HG02798 (cell line): ENCODE data around the gene FTH1.

ENCODE experiments used
- ATAC-seq: cut with Tn5 transposase; IDR thresholded peaks from one replicate; pipeline ENCODE4 v1.9.1; 2021; ENCODE audit warnings: mild to moderate bottlenecking; ENCODE audit not compliant: unreplicated experiment, poor library complexity

Gene FTH1

GRCh38 chr11:61980783-61981541 lies 13.5 kb upstream of the FTH1 start:
- no peak for ATAC-seq

GRCh38 chr11:61978703-61979661 lies 11.5 kb upstream of the FTH1 start:
- no peak for ATAC-seq

- no peak for ATAC-seq
These were observed 9.5 kb upstream of the FTH1 start for GRCh38 chr11:61976813-61977475.

GRCh38 chr11:61976420-61976800 lies 9.0 kb upstream of the FTH1 start:
- no peak for ATAC-seq

- no peak for ATAC-seq
These were observed 8.4 kb upstream of the FTH1 start for GRCh38 chr11:61975638-61976419.

- no peak for ATAC-seq
These were observed 7.6 kb upstream of the FTH1 start for GRCh38 chr11:61974766-61975631.

- no peak for ATAC-seq
These were observed 6.2 kb upstream of the FTH1 start for GRCh38 chr11:61973476-61974162.

GRCh38 chr11:61972672-61973475 lies 5.4 kb upstream of the FTH1 start:
- ATAC-seq = no peak

- no peak for ATAC-seq
These were observed 4.8 kb upstream of the FTH1 start for GRCh38 chr11:61972112-61972671.

GRCh38 chr11:61971248-61972111 lies 4.0 kb upstream of the FTH1 start:
- no peak for ATAC-seq

- ATAC-seq = no peak
These were observed 2.6 kb upstream of the FTH1 start for GRCh38 chr11:61969838-61970662.

- no peak for ATAC-seq
These were observed 1.9 kb upstream of the FTH1 start for GRCh38 chr11:61969391-61969758.

- no peak for ATAC-seq
These were observed 1.4 kb upstream of the FTH1 start for GRCh38 chr11:61968758-61969390.

GRCh38 chr11:61967924-61968757 lies 707 bp upstream of the FTH1 start:
- ATAC-seq = peak; percentile 27

- no peak for ATAC-seq
These were observed 709 bp downstream of the FTH1 start for GRCh38 chr11:61966734-61967115.
